Ureter (tissue), 1 donor: ENCODE measurements around the gene AQP12B. TPM values are rescaled to one million over a fixed set of nuclear protein-coding genes. Genes with fewer than 3 reads are reported as not detected.
"Not testable (repeated sequence)": the region's sequence is repeated elsewhere in the genome, so short reads cannot be mapped to it uniquely, and the experiment has no call there.

Experiments used
- DNase-seq: peaks from one replicate; pipeline ENCODE4 v3.0.0-alpha.2; 2020; ENCODE audit warnings: low spot score
- total RNA-seq: library from RNA; stranded (reverse); gene quantifications from one replicate; pipeline ENCODE4 v1.2.4, GENCODE V29; 2023
- donor health status: DM: yes; HTN: yes; CAD: no.

The AQP12B gene, protein sequence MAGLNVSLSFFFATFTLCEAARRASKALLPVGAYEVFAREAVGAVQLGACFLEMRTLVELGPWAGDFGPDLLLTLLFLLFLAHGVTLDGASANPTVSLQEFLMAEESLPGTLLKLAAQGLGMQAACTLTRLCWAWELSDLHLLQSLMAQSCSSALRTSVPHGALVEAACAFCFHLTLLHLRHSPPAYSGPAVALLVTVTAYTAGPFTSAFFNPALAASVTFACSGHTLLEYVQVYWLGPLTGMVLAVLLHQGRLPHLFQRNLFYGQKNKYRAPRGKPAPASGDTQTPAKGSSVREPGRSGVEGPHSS
- not detected for total RNA-seq

DNA sequence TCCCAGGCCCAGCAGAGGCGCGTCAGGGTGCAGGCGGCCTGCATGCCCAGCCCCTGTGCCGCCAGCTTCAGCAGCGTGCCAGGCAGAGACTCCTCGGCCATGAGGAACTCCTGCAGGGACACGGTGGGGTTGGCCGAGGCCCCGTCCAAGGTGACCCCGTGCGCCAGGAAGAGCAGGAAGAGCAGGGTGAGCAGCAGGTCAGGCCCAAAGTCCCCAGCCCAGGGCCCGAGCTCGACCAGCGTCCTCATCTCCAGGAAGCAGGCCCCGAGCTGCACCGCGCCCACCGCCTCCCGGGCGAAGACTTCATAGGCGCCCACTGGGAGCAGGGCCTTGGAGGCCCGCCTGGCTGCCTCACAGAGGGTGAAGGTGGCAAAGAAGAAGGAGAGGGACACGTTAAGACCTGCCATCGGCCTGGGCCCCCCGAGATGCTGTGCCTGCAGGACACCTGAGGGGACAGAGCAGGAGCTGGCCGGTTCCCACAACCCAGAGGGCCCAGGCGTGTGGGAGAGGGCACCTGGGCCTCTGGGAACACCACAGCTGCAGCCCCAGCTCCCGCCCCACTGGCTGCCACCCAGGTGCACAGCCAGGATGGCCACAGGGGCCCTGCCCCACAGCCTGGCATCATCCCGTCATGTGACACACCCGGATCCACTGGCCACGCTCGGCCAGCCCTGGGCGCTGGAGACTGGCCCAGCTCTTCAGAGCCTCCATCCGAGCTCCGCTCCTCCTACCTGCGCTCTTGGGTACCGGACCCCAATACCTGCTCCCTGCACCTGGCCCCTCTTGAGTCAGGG, at the start of gene AQP12B:
Gene AQP12B (minus strand): TSS at position 455 of the 794 bp plus-strand sequence. CDS start 48 bp downstream, at position 407.
- DNase-seq = not testable (repeated sequence)

DNA sequence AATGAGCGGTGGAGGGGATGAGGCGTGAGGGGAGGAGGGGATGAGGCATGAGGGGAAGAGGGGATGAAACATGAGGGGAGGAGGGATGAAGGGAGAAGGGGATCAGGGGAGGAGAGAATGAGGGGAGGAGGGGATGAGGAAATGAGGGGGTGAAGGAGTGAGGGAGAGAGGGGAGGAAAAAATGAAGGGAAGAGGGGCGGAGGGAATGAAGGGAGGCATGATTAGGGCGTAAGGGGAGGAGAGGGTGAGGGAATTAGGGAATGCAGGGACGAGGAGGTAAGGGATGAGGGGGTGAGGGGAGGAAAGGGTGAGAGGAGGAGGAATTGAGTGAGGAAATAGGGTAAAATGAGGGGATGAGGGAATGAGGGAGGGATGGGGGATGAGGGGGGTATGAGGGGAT, 49.5 kb upstream of the AQP12B start:
- DNase-seq = no peak

DNA sequence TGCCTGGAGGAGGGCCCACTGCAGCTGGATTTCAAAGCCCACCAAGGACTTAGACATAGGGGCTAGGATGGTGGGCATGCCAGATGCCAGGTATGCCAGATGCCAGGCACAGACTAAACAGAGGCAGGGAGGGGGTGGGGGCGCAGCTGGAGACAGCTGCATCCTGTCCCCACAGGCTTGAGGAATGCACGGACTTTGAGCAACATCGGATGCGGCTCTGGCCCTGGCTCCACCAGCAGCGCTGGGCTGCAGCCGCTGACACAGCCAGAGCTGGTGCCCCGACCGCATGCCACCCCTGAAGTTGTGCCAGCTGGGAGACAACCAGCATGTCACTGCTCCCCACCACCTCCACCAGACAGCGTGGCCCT, 48.5 kb upstream of the AQP12B start:
- DNase-seq = no peak

DNA sequence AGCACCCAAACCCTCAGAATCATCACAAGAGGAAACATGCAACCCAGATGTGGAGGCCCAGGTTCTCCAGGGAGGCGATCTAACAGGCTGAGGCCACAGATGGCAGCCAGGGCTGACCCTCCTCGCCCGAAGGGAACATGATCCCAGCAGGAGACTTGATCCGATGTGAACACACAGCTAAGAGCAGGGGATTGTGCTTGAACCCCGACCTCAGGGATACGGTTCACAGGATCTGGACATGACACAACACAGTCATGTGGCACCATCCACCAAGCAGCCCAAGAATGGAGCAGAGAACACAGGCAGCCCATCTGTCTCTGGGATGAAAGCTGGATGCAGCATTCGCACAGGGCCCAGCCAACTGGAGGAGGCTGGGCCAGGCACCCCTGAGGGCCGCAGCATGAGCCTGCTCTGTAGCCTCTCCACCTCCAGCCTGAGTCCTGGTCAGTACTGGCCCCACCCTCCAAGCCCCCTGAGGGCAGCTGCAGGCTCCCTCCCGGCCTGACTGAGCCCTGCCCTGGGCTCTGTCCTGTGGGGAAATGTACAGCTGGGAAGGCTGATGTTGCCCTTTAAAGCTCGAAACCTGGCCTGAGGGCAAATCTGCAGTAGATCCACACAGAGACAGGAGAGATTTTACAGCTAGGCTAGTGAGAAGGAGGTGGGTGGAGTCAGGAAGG, 48.0 kb upstream of the AQP12B start:
- DNase-seq = no peak

DNA sequence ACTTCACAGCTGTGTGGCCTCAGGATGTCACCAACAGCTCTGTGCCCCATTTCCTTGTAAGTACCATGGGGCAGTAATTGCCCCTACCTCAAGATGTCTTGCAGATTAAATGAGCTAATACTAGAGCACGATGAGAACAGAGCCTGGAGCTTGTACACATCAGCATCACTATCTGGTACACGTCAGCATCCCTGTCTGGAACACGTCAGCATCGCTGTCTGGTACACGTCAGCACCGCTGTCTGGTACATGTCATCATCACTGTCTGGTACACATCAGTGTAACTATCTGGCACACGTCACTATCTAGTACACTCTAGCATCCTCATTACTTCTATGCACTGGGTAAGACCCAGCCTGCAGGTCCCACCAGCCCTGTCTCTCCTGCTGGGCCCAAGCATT, 46.1 kb upstream of the AQP12B start:
- DNase-seq = no peak

DNA sequence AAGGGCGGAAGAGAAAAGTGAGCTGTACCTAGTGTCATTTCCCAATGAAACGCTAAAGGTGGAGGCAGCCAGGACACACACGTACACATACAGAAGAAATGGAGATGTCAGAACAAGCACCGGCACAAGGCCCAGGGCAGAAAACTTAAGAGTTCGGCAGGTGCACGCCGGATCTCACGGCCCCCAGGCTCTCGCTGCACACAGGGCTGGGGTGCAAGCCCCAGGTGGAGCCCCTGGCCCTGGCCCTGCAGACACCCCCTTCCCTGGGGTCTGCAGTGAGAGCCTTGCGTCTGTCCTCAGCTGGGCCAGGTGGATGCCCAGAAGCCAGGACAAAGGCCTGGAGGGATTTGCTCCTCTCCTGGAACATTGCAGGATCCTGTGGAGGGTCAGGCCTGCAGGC, 45.7 kb upstream of the AQP12B start:
- DNase-seq = no peak

DNA sequence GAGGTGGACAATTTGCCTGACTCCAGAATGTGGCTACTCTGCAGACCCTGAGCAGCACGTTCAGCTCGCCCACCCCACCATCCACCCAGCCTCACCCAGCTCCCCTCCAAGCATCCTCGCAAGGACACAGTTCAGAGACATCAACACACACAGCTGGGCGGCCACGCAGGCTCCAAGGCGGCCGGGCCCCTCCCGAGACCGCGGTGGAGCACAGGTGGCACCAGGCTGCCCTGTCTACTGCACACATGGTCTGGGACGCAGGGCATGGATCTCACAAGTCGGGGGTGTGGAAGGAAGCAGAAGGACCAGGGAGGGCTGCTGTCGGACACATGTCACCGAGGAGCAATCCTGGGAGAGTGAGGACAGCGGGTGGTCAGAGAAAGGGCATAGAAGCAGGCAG, 45.2 kb upstream of the AQP12B start:
- no peak for DNase-seq

DNA sequence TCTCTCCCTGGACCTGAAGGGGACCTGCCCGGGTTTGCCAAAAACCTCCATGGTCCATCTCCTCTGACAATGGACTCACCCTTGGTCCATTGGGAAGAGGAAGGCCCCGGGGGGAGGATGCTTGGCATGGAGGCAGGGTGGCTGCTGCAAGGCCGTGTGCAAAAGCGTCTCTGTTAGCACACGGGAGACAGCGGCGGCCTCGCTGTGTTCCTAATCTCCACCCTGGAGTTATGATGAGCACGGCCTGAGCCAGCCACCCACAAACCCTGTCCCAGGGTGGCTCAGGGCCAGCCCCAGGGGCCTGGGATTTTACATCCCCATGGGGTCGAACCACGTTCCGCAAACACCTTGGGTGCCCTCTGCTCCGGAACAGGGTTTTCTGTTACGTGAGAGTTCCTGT, 44.8 kb upstream of the AQP12B start:
- DNase-seq = no peak

DNA sequence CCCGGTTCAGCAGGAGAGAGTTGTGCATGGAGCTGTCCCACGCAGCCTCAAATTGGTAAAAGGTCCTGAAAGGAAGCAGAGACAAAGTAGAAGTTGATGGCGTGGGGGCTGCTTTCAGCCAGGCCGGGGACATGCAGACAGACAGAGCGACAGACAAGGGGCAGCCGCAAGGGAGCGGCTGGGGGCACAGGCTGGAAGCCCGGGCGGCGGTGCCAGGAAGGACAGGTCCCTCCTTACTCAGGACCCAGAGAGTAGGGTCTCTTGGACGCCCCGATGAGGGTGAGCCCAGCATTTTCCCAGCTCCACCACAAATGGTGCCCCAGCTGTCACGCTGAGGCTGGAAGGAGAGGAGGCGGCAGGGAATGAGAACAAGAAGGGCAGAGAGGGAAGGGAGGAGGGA, 44.2 kb upstream of the AQP12B start:
- no peak for DNase-seq

DNA sequence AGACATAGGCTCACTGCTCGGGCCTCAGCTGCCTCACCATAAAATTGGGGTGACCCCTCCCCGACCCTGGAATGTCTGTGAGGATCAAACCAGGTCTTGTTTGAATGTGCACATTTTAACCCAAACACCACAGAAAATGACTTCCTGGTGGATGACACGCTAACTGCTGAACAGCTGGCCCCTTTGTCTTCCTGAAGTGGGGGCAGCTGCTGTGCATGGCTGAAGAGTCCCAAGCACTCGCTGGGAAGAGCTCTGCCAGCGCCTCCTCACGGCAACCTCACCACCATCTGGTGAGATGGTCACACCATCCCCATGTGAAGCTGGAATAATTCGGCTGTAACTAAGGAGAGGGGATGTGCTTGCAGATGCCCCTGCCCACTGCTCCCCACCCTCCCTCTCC, 43.0 kb upstream of the AQP12B start:
- DNase-seq = no peak

DNA sequence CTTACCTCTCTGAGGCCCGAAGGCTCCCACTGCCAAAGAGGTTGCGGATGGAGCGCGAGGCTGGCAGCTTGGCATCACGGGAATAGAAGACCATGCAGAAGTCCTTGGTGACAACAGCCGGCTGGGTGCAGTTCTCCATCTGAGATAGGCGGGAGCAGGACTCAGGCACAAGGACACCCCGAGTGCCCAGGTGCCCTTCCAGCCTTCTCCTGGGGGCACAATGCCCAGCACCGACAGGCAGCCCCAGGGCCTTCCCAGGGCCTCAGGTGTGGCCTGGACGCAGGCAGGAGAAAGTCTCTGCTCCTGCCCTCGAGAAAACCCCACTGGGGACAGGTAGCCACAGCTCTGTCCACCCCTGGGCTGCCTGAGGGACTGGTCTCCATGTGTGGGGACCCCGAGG, 42.6 kb upstream of the AQP12B start:
- no peak for DNase-seq

DNA sequence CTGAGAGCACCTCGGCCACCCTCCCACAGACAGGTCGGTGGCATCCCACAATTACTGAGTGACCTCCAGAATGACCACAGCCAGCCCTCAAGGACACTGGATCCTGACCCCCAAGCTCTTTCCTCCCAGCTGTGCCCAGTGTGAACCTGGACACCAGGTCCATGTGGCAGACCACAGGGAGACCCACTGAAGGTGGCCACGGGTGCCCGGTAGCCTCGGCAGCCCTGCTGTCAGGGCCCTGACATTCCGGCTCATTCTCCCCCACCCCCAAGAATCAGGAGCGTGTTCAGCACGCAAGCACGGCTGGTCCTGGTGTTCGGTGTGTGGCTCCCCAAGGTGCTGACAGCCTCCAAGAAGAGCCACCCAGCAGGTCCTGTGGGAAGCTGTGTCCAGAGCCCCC, 41.7 kb upstream of the AQP12B start:
- DNase-seq = no peak

DNA sequence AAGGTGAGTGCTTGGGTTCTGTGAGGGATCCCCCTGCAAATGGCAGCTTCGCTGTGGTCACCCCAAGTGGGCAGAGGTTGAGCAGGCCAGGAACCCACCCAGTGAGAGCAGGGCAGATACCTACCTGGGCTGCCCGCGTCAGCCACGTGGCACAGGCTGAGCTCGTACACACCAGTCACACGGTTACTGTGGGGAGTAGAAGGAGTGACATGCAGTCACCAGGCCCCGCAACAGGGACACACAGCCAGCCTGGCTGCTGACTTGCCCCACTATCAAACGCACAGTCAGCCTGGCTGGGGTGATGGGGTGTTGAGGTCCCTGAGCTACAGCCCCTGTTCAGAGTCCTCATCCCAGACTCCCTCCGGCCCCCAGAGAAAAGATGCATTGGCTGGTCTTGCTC, 41.2 kb upstream of the AQP12B start:
- DNase-seq = no peak

DNA sequence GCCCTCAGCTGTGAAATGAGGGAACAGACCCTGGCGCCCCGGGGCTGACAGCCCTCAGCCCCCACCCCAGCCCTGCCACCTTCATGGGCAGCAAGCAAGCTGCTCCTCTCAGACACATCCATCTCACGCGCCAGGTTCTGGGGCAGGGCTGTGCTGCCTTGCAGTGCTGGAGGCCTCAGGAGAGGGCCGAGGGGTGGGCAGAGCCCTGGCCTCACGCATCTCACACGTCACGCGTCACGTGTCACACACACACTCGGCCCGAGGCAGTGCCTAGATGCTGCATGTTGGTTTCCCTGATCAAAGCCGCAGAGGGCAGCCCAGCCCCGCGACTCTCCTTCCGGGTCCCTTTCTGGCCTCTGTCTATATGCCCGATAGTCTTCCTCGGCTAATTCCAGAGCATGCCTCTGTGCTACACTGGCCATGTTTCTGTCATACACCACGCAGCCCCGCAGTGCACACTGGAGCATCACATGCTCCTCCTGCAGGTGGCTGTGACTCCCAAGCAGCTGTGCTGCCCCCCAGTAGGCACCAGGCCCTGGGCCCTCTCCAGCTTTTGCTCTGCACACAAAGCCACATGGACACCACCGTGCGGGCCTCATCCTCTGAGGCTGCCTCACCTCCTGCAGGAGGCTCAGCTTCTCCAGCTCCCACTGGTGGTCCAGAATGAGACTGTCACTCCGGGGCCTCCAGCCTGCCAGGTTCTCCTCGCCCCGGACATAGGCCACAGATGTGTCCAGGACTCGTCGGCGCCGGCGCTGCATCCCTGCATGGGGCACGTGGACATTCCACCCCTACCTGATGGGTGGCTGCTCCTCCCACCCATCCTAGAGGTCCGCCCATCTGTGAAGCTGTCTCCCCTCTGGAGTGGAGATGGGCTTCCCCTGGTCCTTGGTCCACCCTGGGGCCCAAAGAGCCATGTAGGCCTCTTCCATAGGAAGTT, 40.4 kb upstream of the AQP12B start:
- DNase-seq = no peak

DNA sequence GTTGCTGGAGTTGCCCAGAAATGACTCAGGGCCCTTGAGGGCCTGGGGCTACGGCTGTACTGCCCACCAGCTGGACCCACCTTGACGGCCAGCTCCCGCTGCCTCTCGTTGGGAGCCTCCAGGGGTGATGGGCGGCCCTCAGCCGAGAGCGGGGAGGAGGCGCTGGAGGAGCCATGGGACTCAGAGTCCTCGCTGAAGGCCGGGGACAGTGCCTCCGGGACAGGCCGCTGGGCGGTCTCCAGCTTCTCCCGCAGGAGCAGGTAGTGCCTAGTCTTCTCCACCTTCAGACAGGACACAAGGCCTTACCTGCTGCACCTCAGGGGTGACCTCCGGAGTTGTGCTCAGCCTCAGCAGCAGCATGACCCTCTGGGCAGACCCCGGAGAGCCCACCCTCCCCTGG, 39.7 kb upstream of the AQP12B start:
- no peak for DNase-seq

DNA sequence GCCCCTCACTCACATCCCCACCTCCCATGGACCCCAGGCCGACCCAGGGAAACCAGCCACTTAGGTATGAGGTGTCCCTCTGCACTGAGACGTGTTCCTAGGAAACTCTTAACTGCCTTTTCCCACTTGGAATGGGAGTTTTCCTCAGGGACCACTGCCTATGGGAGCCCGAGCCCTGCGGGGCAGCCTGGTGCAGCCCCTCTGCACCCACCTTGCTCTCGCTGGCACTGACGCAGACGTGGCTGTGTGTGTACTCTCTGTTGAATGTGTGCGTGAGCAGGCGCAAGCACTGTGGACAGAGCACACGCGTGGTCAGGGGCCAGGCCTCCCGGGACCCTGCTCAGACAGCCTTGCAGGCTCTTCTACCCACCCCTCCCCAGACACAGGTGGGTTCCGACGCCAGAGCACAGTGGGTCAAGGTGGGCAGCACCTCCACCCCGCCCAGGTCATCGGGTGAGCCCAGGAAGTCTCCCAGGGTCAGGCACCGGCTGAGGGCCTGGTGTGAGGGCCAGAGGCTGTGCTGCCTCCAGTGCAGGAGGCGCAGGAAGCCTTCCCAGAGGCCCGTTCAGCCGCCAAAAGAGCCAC, 39.0 kb upstream of the AQP12B start:
- DNase-seq = no peak

DNA sequence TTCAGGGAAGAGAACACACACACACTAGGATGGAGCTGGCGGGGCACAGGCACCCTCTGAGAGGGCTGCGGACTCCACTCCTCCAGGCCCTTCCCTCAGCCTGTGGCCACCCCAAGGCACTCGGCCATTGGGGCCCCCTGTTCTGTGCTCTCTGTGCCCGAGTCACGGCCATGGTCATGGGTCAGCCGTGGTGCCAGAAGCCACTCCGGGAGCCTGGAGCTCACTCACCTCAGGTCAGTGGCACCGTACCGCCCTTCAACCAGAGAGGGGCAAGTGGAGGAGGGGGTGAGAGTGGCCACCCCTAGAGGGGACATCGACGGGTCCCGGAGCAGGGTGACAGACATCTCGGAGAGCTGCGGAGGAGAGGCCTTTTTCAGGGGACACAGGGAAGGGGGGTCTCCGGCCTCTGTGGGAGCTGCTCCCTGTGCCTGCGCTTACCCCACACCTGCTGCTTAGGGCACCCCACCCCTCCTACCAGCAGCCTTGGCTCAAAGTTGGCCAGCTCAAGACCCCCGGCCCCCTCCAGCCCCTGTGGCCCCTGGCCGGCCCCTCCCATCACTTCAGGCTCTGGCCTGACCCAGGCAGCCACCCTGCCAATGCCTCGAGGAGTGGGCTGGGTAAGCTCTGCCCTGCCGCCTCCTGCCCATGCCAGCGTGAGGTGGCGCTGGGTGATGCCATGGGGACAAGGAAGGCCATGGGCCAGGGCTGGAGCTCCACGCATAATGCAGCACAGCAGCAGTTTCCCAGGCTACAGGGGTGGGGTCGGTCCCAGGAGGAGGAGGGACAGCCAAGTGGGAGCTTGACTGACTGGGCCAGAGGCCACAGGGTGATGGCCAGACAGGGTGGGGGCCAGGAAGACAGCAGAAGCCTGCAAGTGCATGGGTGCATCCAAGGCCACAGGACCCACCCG, 38.3 kb upstream of the AQP12B start:
- no peak for DNase-seq

DNA sequence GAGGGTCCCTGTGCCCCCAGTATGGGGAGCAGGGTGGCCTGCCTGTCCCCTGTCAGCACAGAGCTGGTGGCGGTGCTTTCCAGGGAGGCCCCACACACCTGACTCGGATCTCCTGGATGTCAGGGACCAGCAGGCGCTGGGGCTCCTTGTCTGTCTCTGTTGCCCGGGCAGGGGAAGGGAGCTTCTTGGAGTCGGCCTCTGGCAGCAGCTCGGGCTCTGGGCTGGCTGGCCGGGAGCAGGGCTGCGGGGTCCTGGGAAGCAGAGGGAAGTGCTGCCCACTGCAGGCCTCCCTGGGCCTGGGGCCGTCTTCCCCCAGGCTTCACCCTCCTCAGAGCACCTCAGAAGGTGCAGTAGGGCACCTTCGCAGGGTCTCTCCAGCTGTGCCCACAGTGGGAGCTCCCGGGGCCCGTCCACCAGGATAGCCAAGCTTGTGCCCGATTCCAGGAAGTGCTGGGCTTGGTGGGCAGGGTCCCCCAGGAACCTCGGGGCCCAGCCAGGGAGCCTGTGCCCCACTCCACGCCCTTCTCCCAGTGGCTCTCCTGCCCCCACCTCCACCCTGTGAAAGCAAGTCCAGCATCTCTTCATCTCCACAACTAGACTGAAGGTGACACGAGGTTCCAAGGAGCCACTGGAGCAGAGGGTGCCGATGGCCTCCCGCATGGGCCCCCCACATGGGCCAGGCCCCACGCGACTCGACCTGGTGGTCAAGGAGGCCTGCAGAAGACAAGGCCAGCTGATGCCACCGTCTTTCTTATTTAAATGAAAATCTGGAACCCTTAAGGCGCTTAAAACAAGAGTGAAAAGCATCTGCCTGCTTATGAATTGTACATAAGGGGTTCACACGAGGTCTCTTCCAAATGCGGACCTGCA, 37.2 kb upstream of the AQP12B start:
- no peak for DNase-seq

DNA sequence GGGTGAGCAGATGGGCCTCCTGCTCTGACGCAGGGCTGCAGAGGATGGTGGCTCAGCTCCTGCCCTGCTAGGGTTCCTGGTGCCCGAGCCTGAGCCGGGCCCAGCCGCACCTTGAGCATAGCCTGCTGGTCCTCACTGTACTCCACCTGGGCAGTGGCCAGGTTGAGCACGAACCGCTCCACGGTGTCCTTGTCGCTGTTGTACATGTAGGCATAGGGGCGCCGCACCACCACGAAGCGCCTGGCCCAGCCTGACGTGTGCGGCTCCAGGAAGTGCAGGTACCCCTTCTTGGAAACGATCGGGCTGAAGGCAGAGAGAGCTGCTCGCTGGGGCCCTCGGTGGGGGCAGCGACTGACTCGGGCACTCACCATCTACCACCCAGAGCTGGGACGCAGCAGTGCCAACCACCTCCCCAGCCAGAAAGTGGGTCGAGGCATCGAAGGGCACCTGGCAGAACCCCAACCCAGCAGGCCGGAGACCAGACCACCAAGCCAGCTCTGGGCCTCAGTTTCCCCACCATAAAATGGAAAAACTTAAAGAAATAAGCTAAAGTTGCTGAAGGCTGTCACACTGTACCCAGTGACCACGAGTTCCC, 36.3 kb upstream of the AQP12B start:
- no peak for DNase-seq
